GM12878 (cell line): ENCODE measurements around the gene TSEN34.
"Not testable (repeated sequence)": the region's sequence is repeated elsewhere in the genome, so short reads cannot be mapped to it uniquely, and the experiment has no call there.

Experiments
- CHD2 ChIP-seq: IDR thresholded peaks from 2 replicates; pipeline ENCODE4 v1.6.1; 2011; ENCODE audit warnings: low read depth, low read length, improper control_type of control experiment, borderline replicate concordance
- MXI1 ChIP-seq: fragments of 150-350 bp; IDR thresholded peaks from 2 replicates; pipeline ENCODE4 v1.6.1; 2011; ENCODE audit warnings: low read depth, mild to moderate bottlenecking, inconsistent platforms, low read length, improper control_type of control experiment
- POLR2A ChIP-seq: IDR thresholded peaks from 2 replicates; pipeline ENCODE4 v1.6.1; 2011; ENCODE audit warnings: low read depth, mild to moderate bottlenecking, low read length
- TF ChIP-seq, protein P1 (sequence below): fragments of 450-650 bp; IDR thresholded peaks from 2 replicates; pipeline ENCODE4 v1.6.1; 2017; ENCODE audit warnings: mild to moderate bottlenecking, moderate library complexity
- TF ChIP-seq, protein P2 (sequence below): fragments of 450-650 bp; IDR thresholded peaks from 2 replicates; pipeline ENCODE4 v1.6.1; 2016; ENCODE audit warnings: mild to moderate bottlenecking
- TF ChIP-seq, protein P3 (sequence below), 3 experiments: IDR thresholded peaks in 2 of 3; conservative IDR thresholded peaks in 1 of 3; 2 replicates each; pipeline ENCODE4 v1.5.1; 2011; ENCODE audit warnings: low read depth in 3 of 3, low read length in 3 of 3, mild to moderate bottlenecking in 3 of 3, control low read depth in 2 of 3, moderate library complexity in 2 of 3, inconsistent platforms in 1 of 3, mixed read lengths in 1 of 3; ENCODE audit not compliant: control insufficient read depth in 2 of 3, insufficient read depth in 1 of 3; ENCODE audit errors: extremely low read depth in 1 of 3
- TF ChIP-seq, protein P4 (sequence below): IDR thresholded peaks from 2 replicates; pipeline ENCODE4 v1.6.1; 2011; ENCODE audit warnings: borderline replicate concordance, low read depth, mild to moderate bottlenecking, moderate library complexity, mixed read lengths, low read length; ENCODE audit not compliant: insufficient read depth; ENCODE audit errors: extremely low read length

DNA sequence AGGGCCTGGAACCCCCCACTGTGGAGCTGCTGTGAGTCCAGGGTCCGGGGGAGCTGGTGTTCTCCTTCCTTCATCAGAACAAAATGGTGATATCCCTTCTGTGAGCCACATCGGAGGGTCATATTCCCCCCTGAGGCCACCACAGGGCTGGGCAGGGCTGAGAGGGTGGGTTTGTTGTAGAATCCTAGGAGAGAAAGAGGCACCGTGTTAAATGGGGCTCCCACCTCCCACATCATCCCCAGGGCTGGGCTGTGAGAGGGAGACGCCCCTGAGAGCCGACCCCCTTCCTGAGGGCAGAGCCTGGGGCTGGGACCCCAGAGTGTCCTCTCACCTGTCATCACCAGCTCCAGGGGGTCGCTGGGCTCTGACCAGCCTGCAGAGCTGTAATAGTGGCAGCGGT is 30.8 kb downstream of the TSEN34 start:
- TF ChIP-seq, protein P1, sequence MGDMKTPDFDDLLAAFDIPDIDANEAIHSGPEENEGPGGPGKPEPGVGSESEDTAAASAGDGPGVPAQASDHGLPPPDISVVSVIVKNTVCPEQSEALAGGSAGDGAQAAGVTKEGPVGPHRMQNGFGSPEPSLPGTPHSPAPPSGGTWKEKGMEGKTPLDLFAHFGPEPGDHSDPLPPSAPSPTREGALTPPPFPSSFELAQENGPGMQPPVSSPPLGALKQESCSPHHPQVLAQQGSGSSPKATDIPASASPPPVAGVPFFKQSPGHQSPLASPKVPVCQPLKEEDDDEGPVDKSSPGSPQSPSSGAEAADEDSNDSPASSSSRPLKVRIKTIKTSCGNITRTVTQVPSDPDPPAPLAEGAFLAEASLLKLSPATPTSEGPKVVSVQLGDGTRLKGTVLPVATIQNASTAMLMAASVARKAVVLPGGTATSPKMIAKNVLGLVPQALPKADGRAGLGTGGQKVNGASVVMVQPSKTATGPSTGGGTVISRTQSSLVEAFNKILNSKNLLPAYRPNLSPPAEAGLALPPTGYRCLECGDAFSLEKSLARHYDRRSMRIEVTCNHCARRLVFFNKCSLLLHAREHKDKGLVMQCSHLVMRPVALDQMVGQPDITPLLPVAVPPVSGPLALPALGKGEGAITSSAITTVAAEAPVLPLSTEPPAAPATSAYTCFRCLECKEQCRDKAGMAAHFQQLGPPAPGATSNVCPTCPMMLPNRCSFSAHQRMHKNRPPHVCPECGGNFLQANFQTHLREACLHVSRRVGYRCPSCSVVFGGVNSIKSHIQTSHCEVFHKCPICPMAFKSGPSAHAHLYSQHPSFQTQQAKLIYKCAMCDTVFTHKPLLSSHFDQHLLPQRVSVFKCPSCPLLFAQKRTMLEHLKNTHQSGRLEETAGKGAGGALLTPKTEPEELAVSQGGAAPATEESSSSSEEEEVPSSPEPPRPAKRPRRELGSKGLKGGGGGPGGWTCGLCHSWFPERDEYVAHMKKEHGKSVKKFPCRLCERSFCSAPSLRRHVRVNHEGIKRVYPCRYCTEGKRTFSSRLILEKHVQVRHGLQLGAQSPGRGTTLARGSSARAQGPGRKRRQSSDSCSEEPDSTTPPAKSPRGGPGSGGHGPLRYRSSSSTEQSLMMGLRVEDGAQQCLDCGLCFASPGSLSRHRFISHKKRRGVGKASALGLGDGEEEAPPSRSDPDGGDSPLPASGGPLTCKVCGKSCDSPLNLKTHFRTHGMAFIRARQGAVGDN, result not testable (repeated sequence)
- TF ChIP-seq MXI1, CHD2, POLR2A: not testable (repeated sequence)
- TF ChIP-seq, protein P2, sequence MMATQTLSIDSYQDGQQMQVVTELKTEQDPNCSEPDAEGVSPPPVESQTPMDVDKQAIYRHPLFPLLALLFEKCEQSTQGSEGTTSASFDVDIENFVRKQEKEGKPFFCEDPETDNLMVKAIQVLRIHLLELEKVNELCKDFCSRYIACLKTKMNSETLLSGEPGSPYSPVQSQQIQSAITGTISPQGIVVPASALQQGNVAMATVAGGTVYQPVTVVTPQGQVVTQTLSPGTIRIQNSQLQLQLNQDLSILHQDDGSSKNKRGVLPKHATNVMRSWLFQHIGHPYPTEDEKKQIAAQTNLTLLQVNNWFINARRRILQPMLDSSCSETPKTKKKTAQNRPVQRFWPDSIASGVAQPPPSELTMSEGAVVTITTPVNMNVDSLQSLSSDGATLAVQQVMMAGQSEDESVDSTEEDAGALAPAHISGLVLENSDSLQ, result not testable (repeated sequence)
- TF ChIP-seq, protein P3, sequence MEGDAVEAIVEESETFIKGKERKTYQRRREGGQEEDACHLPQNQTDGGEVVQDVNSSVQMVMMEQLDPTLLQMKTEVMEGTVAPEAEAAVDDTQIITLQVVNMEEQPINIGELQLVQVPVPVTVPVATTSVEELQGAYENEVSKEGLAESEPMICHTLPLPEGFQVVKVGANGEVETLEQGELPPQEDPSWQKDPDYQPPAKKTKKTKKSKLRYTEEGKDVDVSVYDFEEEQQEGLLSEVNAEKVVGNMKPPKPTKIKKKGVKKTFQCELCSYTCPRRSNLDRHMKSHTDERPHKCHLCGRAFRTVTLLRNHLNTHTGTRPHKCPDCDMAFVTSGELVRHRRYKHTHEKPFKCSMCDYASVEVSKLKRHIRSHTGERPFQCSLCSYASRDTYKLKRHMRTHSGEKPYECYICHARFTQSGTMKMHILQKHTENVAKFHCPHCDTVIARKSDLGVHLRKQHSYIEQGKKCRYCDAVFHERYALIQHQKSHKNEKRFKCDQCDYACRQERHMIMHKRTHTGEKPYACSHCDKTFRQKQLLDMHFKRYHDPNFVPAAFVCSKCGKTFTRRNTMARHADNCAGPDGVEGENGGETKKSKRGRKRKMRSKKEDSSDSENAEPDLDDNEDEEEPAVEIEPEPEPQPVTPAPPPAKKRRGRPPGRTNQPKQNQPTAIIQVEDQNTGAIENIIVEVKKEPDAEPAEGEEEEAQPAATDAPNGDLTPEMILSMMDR (IDR thresholded peaks at IDR 0.05 in 2 of 3, conservative IDR thresholded peaks at IDR 0.05 in 1 of 3; ENCODE audit: control insufficient read depth in 2 of 3, extremely low read depth in 1 of 3, insufficient read depth in 1 of 3, low read depth in 3 of 3, low read length in 3 of 3), result not testable (repeated sequence)
- TF ChIP-seq, protein P4, sequence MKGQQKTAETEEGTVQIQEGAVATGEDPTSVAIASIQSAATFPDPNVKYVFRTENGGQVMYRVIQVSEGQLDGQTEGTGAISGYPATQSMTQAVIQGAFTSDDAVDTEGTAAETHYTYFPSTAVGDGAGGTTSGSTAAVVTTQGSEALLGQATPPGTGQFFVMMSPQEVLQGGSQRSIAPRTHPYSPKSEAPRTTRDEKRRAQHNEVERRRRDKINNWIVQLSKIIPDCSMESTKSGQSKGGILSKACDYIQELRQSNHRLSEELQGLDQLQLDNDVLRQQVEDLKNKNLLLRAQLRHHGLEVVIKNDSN, result not testable (repeated sequence)
